ENCODE measurements around the gene CARMIL1.

Gene CARMIL1

GRCh38 chr6:25239498-25239897, 39.7 kb upstream of the CARMIL1 start:
- no peak for DNase-seq (ENCODE audit: low read depth)
- no peak overlapping the region for H3K4me3 ChIP-seq (ENCODE audit: control insufficient read depth, low read depth, low read length)
- no peak for TF ChIP-seq CTCF (conservative IDR thresholded peaks at IDR 0.05; ENCODE audit: control insufficient read depth, insufficient read depth, low read depth, low read length)

GRCh38 chr6:25242567-25242966, 36.6 kb upstream of the CARMIL1 start:
- no peak for DNase-seq (ENCODE audit: low read depth)
- no peak overlapping the region for H3K4me3 ChIP-seq (ENCODE audit: control insufficient read depth, low read depth, low read length)
- TF ChIP-seq CTCF (conservative IDR thresholded peaks at IDR 0.05; ENCODE audit: control insufficient read depth, insufficient read depth, low read depth, low read length) = no peak

- DNase-seq (ENCODE audit: low read depth) = no peak
- H3K4me3 ChIP-seq (ENCODE audit: control insufficient read depth, low read depth, low read length) = no peak overlapping the region
- no peak for TF ChIP-seq CTCF (conservative IDR thresholded peaks at IDR 0.05; ENCODE audit: control insufficient read depth, insufficient read depth, low read depth, low read length)
These were observed 34.3 kb upstream of the CARMIL1 start for GRCh38 chr6:25244865-25245264.

- peak; percentile 60 for DNase-seq (ENCODE audit: low read depth)
- no peak for TF ChIP-seq CTCF (conservative IDR thresholded peaks at IDR 0.05; ENCODE audit: control insufficient read depth, insufficient read depth, low read depth, low read length)
These were observed 31.1 kb upstream of the CARMIL1 start for GRCh38 chr6:25248123-25248522.

GRCh38 chr6:25249133-25249532, 30.0 kb upstream of the CARMIL1 start:
- TF ChIP-seq CTCF (conservative IDR thresholded peaks at IDR 0.05; ENCODE audit: control insufficient read depth, insufficient read depth, low read depth, low read length) = no peak
- H3K4me3 ChIP-seq (ENCODE audit: control insufficient read depth, low read depth, low read length) = no peak overlapping the region
- DNase-seq (ENCODE audit: low read depth) = no peak

More at GRCh38 chr6:25248123-25248522, 31.1 kb upstream of the CARMIL1 start:
- H3K4me3 ChIP-seq (ENCODE audit: control insufficient read depth, low read depth, low read length) = no peak overlapping the region

- TF ChIP-seq CTCF (conservative IDR thresholded peaks at IDR 0.05; ENCODE audit: control insufficient read depth, insufficient read depth, low read depth, low read length) = no peak
- peak; percentile 71 for DNase-seq (ENCODE audit: low read depth)
- no peak overlapping the region for H3K4me3 ChIP-seq (ENCODE audit: control insufficient read depth, low read depth, low read length)
These were observed 28.3 kb upstream of the CARMIL1 start for GRCh38 chr6:25250878-25251277.

- TF ChIP-seq CTCF (conservative IDR thresholded peaks at IDR 0.05; ENCODE audit: control insufficient read depth, insufficient read depth, low read depth, low read length) = no peak
- DNase-seq (ENCODE audit: low read depth) = no peak
- H3K4me3 ChIP-seq (ENCODE audit: control insufficient read depth, low read depth, low read length) = no peak overlapping the region
These were observed 27.7 kb upstream of the CARMIL1 start for GRCh38 chr6:25251426-25251825.

Data from fibroblast of mammary gland (primary cell).